Muscle layer of colon (tissue), 2 donors: ENCODE data around the gene PPP1R3C.

Experiments
- H3K27ac ChIP-seq: one replicate; pipeline ENCODE4 v1.7.0; 2013; ENCODE audit warnings: low read depth, mild to moderate bottlenecking, low read length, moderate library complexity
- H3K27me3 ChIP-seq, 2 donors: one replicate each; pipeline ENCODE4 v1.7.0; 2013; ENCODE audit warnings: low read length in 2 of 2, mild to moderate bottlenecking in 2 of 2; ENCODE audit not compliant: insufficient read depth in 2 of 2, control insufficient read depth in 1 of 2
- H3K36me3 ChIP-seq: one replicate; pipeline ENCODE4 v1.7.0; 2013; ENCODE audit warnings: mild to moderate bottlenecking, low read length; ENCODE audit not compliant: insufficient read depth
- H3K4me1 ChIP-seq: one replicate; pipeline ENCODE4 v1.7.0; 2013; ENCODE audit warnings: mild to moderate bottlenecking, low read length; ENCODE audit not compliant: insufficient read depth
- H3K4me3 ChIP-seq, 2 donors: one replicate each; pipeline ENCODE4 v1.7.0; 2013; ENCODE audit warnings: low read length in 2 of 2, low read depth in 1 of 2, mild to moderate bottlenecking in 1 of 2, moderate library complexity in 1 of 2
- H3K9ac ChIP-seq: one replicate; pipeline ENCODE4 v1.7.0; 2013; ENCODE audit warnings: low read length
- H3K9me3 ChIP-seq: one replicate; pipeline ENCODE4 v1.7.0; 2013; ENCODE audit warnings: mild to moderate bottlenecking, low read length
- donor health status: abdominal sarcoma.
- donor health status: Adenocarcinoma of cecum.

The PPP1R3C gene

GRCh38 chr10:91652364-91652763, 19.5 kb upstream of the PPP1R3C start:
- Histone ChIP-seq H3K36me3 (no peaks in the 10 kb centered on the region), H3K4me1 (no peaks in the 10 kb centered on the region), H3K9me3 (no peaks in the 10 kb centered on the region), H3K27me3 (no peaks in the 10 kb centered on the region), H3K4me3 (no peak overlapping the region), H3K9ac (no peak overlapping the region), H3K27ac (no peak overlapping the region)

- Histone ChIP-seq H3K4me1 (no peaks in the 10 kb centered on the region), H3K27ac (no peak overlapping the region), H3K4me3 (no peak overlapping the region), H3K27me3 (no peaks in the 10 kb centered on the region), H3K36me3 (no peaks in the 10 kb centered on the region), H3K9ac (no peak overlapping the region), H3K9me3 (no peaks in the 10 kb centered on the region)
Measured at GRCh38 chr10:91643700-91644099, 10.8 kb upstream of the PPP1R3C start.

- Histone ChIP-seq H3K4me3 (no peak overlapping the region), H3K9me3 (no peaks in the 10 kb centered on the region), H3K36me3 (no peaks in the 10 kb centered on the region), H3K4me1 (no peaks in the 10 kb centered on the region), H3K27me3 (no peaks in the 10 kb centered on the region), H3K9ac (no peak overlapping the region), H3K27ac (no peak overlapping the region)
Measured at GRCh38 chr10:91642831-91643692, 10.2 kb upstream of the PPP1R3C start.

GRCh38 chr10:91636892-91637291, 4.0 kb upstream of the PPP1R3C start:
- Histone ChIP-seq H3K4me1 (peaks cover 15% of the 10 kb centered on the region), H3K9me3 (no peaks in the 10 kb centered on the region), H3K27me3 (no peaks in the 10 kb centered on the region), H3K4me3 (no peak overlapping the region), H3K27ac (no peak overlapping the region), H3K9ac (no peak overlapping the region), H3K36me3 (no peaks in the 10 kb centered on the region)

- Histone ChIP-seq H3K36me3 (peaks cover 3% of the 10 kb centered on the region), H3K9me3 (no peaks in the 10 kb centered on the region), H3K27me3 (no peaks in the 10 kb centered on the region), H3K4me3 (no peak overlapping the region), H3K9ac (no peak overlapping the region), H3K4me1 (peaks cover 24% of the 10 kb centered on the region), H3K27ac (no peak overlapping the region)
Measured at GRCh38 chr10:91635401-91636400, 2.8 kb upstream of the PPP1R3C start.

GRCh38 chr10:91634898-91635297, 2.0 kb upstream of the PPP1R3C start:
- H3K9ac ChIP-seq, result no peak overlapping the region
- no peak overlapping the region for H3K27ac ChIP-seq
- H3K9me3 ChIP-seq, result no peaks in the 10 kb centered on the region

GRCh38 chr10:91634246-91634645, 1.4 kb upstream of the PPP1R3C start:
- Histone ChIP-seq H3K4me1 (peaks cover 37% of the 10 kb centered on the region), H3K27me3 (no peaks in the 10 kb centered on the region), H3K27ac (no peak overlapping the region), H3K4me3 (no peak overlapping the region), H3K9ac (no peak overlapping the region), H3K9me3 (no peaks in the 10 kb centered on the region), H3K36me3 (peaks cover 17% of the 10 kb centered on the region)

More at GRCh38 chr10:91634898-91635297, 2.0 kb upstream of the PPP1R3C start:
- peaks cover 11% of the 10 kb centered on the region for H3K36me3 ChIP-seq
- no peak overlapping the region for H3K4me3 ChIP-seq
- H3K4me1 ChIP-seq, result peaks cover 31% of the 10 kb centered on the region
- H3K27me3 ChIP-seq, result no peaks in the 10 kb centered on the region

- peaks cover 23% of the 10 kb centered on the region for H3K36me3 ChIP-seq
- no peak overlapping the region for H3K9ac ChIP-seq
- H3K9me3 ChIP-seq, result no peaks in the 10 kb centered on the region
- H3K4me1 ChIP-seq, result peaks cover 54% of the 10 kb centered on the region
- peak overlapping the region; percentile 46 for H3K27ac ChIP-seq
- peak overlapping the region; percentile 47 to 57 for H3K4me3 ChIP-seq
- H3K27me3 ChIP-seq, result no peaks in the 10 kb centered on the region
Measured at GRCh38 chr10:91630625-91631024, 2.2 kb downstream of the PPP1R3C start.

- no peaks in the 10 kb centered on the region for H3K27me3 ChIP-seq
- H3K27ac ChIP-seq, result no peak overlapping the region
- H3K4me1 ChIP-seq, result peaks cover 50% of the 10 kb centered on the region
- no peak overlapping the region for H3K9ac ChIP-seq
- H3K36me3 ChIP-seq, result peaks cover 23% of the 10 kb centered on the region
- H3K4me3 ChIP-seq, result peak overlapping the region; percentile 47 to 57
- H3K9me3 ChIP-seq, result no peaks in the 10 kb centered on the region
Measured at GRCh38 chr10:91629715-91630549, 2.9 kb downstream of the PPP1R3C start.

GRCh38 chr10:91628383-91628782, 4.5 kb downstream of the PPP1R3C start:
- Histone ChIP-seq H3K27ac (no peak overlapping the region), H3K4me3 (peak overlapping the region in 1 of 2 donors; percentile 57), H3K9me3 (no peaks in the 10 kb centered on the region)

More at GRCh38 chr10:91628383-91628782, 4.5 kb downstream of the PPP1R3C start:
- Histone ChIP-seq H3K4me1 (peaks cover 38% of the 10 kb centered on the region), H3K27me3 (no peaks in the 10 kb centered on the region), H3K9ac (no peak overlapping the region), H3K36me3 (peaks cover 28% of the 10 kb centered on the region)
